ENCODE data around the gene ASAP2. TPM values are rescaled to one million over a fixed set of nuclear protein-coding genes. Genes with fewer than 3 reads are reported as not detected.

The ASAP2 gene
- total and polyA plus RNA-seq, 9 of the 15 experiments (the other 6 are each of a cell fraction or from before 2014, with no cell fraction given): 0.06 to 4.3 (median 3.1) TPM

GRCh38 chr2:9249020-9249800 is 42.6 kb downstream of the ASAP2 start:
- POLR2A ChIA-PET: interaction anchor here (0.6 to 1.3 kb wide), 3 partner anchors 9 to 86 kb away, joined by 3 to 4 read pairs (median 4); no protein-coding TSS in a partner anchor
- Histone ChIP-seq H3K4me2 (ENCODE audit: insufficient read depth, low read length) (no peak overlapping the region), H3K4me3 (no peak overlapping the region), H3K27ac (ENCODE audit: extremely low read depth, low read depth, low read length) (no peak overlapping the region), H3K79me2 (ENCODE audit: control insufficient read depth, insufficient read depth, low read length) (no peaks in the 10 kb centered on the region), H3K4me1 (replicated peaks in 1 of 2; ENCODE audit: control insufficient read depth in 2 of 2, insufficient read depth in 2 of 2, low read length in 2 of 2) (peaks cover 0 to 3% of the 10 kb centered on the region in 2 experiments; a peak in 3 of 5 replicates), H4K20me1 (replicated peaks; ENCODE audit: control insufficient read depth, insufficient read depth, low read length) (no peaks in the 10 kb centered on the region; the same call in 1 of the 2 replicates), H3K9me1 (ENCODE audit: control insufficient read depth, insufficient read depth, low read length) (no peaks in the 10 kb centered on the region), H2AFZ (ENCODE audit: low read depth, low read length) (no peak overlapping the region), H3K27me3 (ENCODE audit: control insufficient read depth in 2 of 2, insufficient read depth in 2 of 2, low read length in 2 of 2) (peaks cover 4 to 64% of the 10 kb centered on the region in 2 experiments), H3K9ac (ENCODE audit: insufficient read depth in 1 of 2, low read depth in 2 of 2, low read length in 2 of 2) (no peak overlapping the region), H3K36me3 (ENCODE audit: control insufficient read depth, insufficient read depth, low read length) (no peaks in the 10 kb centered on the region), H3K9me3 (replicated peaks; ENCODE audit: control insufficient read depth, insufficient read depth, low read depth, low read length) (no peaks in the 10 kb centered on the region)
- TF ChIP-seq ZNF695 (CRISPR knock-in tag; IDR thresholded peaks at IDR 0.05) (no peak), SMARCA5 (IDR thresholded peaks at IDR 0.05) (no peak), HNRNPK (IDR thresholded peaks at IDR 0.05; ENCODE audit: low read depth, low read length, poor library complexity, severe bottlenecking) (no peak), ZFP1 (CRISPR knock-in tag; IDR thresholded peaks at IDR 0.05) (no peak), POLR2B (IDR thresholded peaks at IDR 0.05; ENCODE audit: low read depth, partially characterized antibody) (no peak), PPARD (CRISPR knock-in tag; IDR thresholded peaks at IDR 0.05) (no peak), HNRNPUL1 (IDR thresholded peaks at IDR 0.05; ENCODE audit: low read length) (no peak)
- ATAC-seq: no peak
- DNase-seq (ENCODE audit: extremely low read depth in 1 of 4, low spot score in 3 of 4): no peak
- no peak for FAIRE-seq
- in situ Hi-C loops (cut with MboI) (no loop called here), intact Hi-C loops (cut with micrococcal nuclease) (no loop called here)
- no TSS peak for BruUV-seq (replicated peaks)
- WGBS (ENCODE audit: insufficient coverage, low coverage, missing lambda C conversion rate): 11% methylated on average over 10 of the region's 10 CpGs
- CTCF ChIA-PET (ENCODE audit: low intra/inter-chr PET ratio): no interaction called here
